H1 (cell line): ENCODE data around the gene AIFM3. TPM values are rescaled to one million over a fixed set of nuclear protein-coding genes. Genes with fewer than 3 reads are reported as not detected.

Experiments
- CTCF ChIA-PET: fragments of 300-600 bp; sonication (Branson Sonifier 250); formaldehyde crosslinking; loops from one replicate; lab custom pipeline; 2021; ENCODE audit not compliant: partially characterized antibody; lab: Charles Lee
- POLR2A ChIA-PET: fragments of 300-600 bp; sonication (Branson Sonifier 250); formaldehyde crosslinking; loops from one replicate; lab custom pipeline; 2021; ENCODE audit warnings: inconsistent platforms; ENCODE audit not compliant: partially characterized antibody; lab: Charles Lee
- DNase-seq, 2 experiments: peaks; one replicate each; pipeline versions ENCODE4 v3.0.0 to v3.0.0-alpha.2; 2010 to 2022; ENCODE audit warnings: low spot score in 2 of 2, low read depth in 1 of 2, mixed read lengths in 1 of 2
- FAIRE-seq: peaks from 2 replicates; lab custom pipeline; 2011; peaks lifted over from hg19 to GRCh38; lab: Jason Lieb, UNC
- H2AFZ ChIP-seq: 2 replicates; pipeline ENCODE4 v1.8.1; 2012; ENCODE audit warnings: low read length, inconsistent platforms
- H2AK5ac ChIP-seq: 2 replicates; pipeline ENCODE4 v1.6.1; 2013; ENCODE audit warnings: low read depth, low read length
- H2BK120ac ChIP-seq: replicated peaks from 2 replicates; pipeline ENCODE3; 2013; ENCODE audit warnings: low read depth, low read length, inconsistent platforms
- H2BK12ac ChIP-seq: 2 replicates; pipeline ENCODE4 v1.6.1; 2013; ENCODE audit warnings: low read depth, low read length
- H2BK15ac ChIP-seq: 2 replicates; pipeline ENCODE4 v1.6.1; 2013; ENCODE audit warnings: low read length
- H2BK20ac ChIP-seq: 2 replicates; pipeline ENCODE4 v1.6.1; 2013; ENCODE audit warnings: low read length
- H2BK5ac ChIP-seq: 2 replicates; pipeline ENCODE4 v1.6.1; 2013; ENCODE audit warnings: low read depth, low read length
- H3K14ac ChIP-seq: 2 replicates; pipeline ENCODE4 v1.6.1; 2013; ENCODE audit warnings: inconsistent platforms; ENCODE audit not compliant: insufficient read length
- H3K18ac ChIP-seq: 2 replicates; pipeline ENCODE4 v1.6.1; 2013; ENCODE audit warnings: low read length; ENCODE audit errors: extremely low read depth
- H3K23ac ChIP-seq: 2 replicates; pipeline ENCODE4 v1.6.1; 2013; ENCODE audit warnings: inconsistent platforms; ENCODE audit not compliant: insufficient read length
- H3K23me2 ChIP-seq: 2 replicates; pipeline ENCODE4 v1.6.1; 2013; ENCODE audit warnings: low read depth, low read length
- H3K27ac ChIP-seq: 2 replicates; pipeline ENCODE4 v1.6.1; 2011; ENCODE audit warnings: low read depth, low read length, inconsistent platforms
- H3K27me3 ChIP-seq, 4 experiments: replicated peaks in 1 of 4; 1 replicate in 1 of 4; 2 replicates in 3 of 4; pipeline versions ENCODE4 v1.6.1 to v1.8.1; 2011 to 2013; ENCODE audit warnings: low read length in 3 of 4, mild to moderate bottlenecking in 3 of 4, inconsistent platforms in 2 of 4, mixed read lengths in 2 of 4, moderate library complexity in 1 of 4; ENCODE audit not compliant: control insufficient read depth in 3 of 4, insufficient read depth in 3 of 4; ENCODE audit errors: extremely low read depth in 1 of 4
- H3K36me3 ChIP-seq, 4 experiments: 2 replicates each; pipeline versions ENCODE4 v1.6.1 to v1.8.1; 2011 to 2013; ENCODE audit warnings: mild to moderate bottlenecking in 4 of 4, low read length in 3 of 4, moderate library complexity in 2 of 4, control low read depth in 1 of 4, inconsistent platforms in 1 of 4; ENCODE audit not compliant: insufficient read depth in 4 of 4, control insufficient read depth in 2 of 4
- H3K4ac ChIP-seq: replicated peaks from 2 replicates; pipeline ENCODE3; 2013; ENCODE audit warnings: low read length, low read depth, mixed read lengths, inconsistent platforms; ENCODE audit not compliant: insufficient read length
- H3K4me1 ChIP-seq, 4 experiments: replicated peaks in 1 of 4; 1 replicate in 1 of 4; 2 replicates in 3 of 4; pipeline versions ENCODE4 v1.6.1 to v1.8.1; 2011 to 2013; ENCODE audit warnings: low read length in 3 of 4, inconsistent platforms in 2 of 4, mixed read lengths in 1 of 4; ENCODE audit not compliant: insufficient read depth in 4 of 4, control insufficient read depth in 3 of 4
- H3K4me2 ChIP-seq, 2 experiments: 2 replicates each; pipeline versions ENCODE4 v1.6.1 to v1.8.1; 2011 to 2013; ENCODE audit warnings: low read depth in 2 of 2, low read length in 2 of 2, control low read depth in 1 of 2, inconsistent platforms in 1 of 2, mild to moderate bottlenecking in 1 of 2; ENCODE audit not compliant: insufficient read depth in 1 of 2
- H3K4me3 ChIP-seq, 4 experiments: fragments of 200-600, 300-600 bp in 1 of 4; sonication (generic), shearing (Covaris generic), sonication (Bioruptor Twin) in 1 of 4; 2 replicates each; pipeline versions ENCODE4 v1.5.1 to v1.8.1; 2011 to 2016; ENCODE audit warnings: low read length in 4 of 4, low read depth in 3 of 4, control low read depth in 2 of 4, inconsistent platforms in 2 of 4, mild to moderate bottlenecking in 2 of 4, mixed read lengths in 1 of 4, moderate library complexity in 1 of 4; ENCODE audit not compliant: insufficient read depth in 2 of 4; ENCODE audit errors: extremely low read depth in 1 of 4
- H3K56ac ChIP-seq: replicated peaks from 2 replicates; pipeline ENCODE3; 2013; ENCODE audit warnings: low read depth, mild to moderate bottlenecking, mixed read lengths, low read length, inconsistent platforms; ENCODE audit not compliant: insufficient read length
- H3K79me1 ChIP-seq: 2 replicates; pipeline ENCODE4 v1.6.1; 2013; ENCODE audit warnings: low read depth, low read length, control low read depth
- H3K79me2 ChIP-seq, 2 experiments: 2 replicates each; pipeline versions ENCODE4 v1.6.1 to v1.8.1; 2012 to 2013; ENCODE audit warnings: low read length in 2 of 2, mild to moderate bottlenecking in 2 of 2, inconsistent platforms in 1 of 2; ENCODE audit not compliant: insufficient read depth in 2 of 2, control insufficient read depth in 1 of 2
- H3K9ac ChIP-seq, 4 experiments: replicated peaks in 1 of 4; 1 replicate in 1 of 4; 2 replicates in 3 of 4; pipeline versions ENCODE4 v1.6.1 to v1.8.1; 2011 to 2013; ENCODE audit warnings: low read depth in 3 of 4, low read length in 3 of 4, control low read depth in 2 of 4, mild to moderate bottlenecking in 2 of 4, moderate library complexity in 2 of 4, inconsistent platforms in 1 of 4; ENCODE audit errors: extremely low read depth in 1 of 4
- H3K9me3 ChIP-seq, 2 experiments: 2 replicates each; pipeline versions ENCODE4 v1.6.1 to v1.8.1; 2012 to 2013; ENCODE audit warnings: mild to moderate bottlenecking in 2 of 2, moderate library complexity in 2 of 2, control low read depth in 1 of 2, inconsistent platforms in 1 of 2, low read depth in 1 of 2, low read length in 1 of 2, mixed read lengths in 1 of 2; ENCODE audit not compliant: insufficient read depth in 2 of 2
- H4K20me1 ChIP-seq, 2 experiments: replicated peaks in 1 of 2; 2 replicates each; pipeline versions ENCODE3 to v1.8.1; 2011 to 2013; ENCODE audit warnings: inconsistent platforms in 2 of 2, low read length in 2 of 2, mild to moderate bottlenecking in 1 of 2; ENCODE audit not compliant: insufficient read depth in 2 of 2, control insufficient read depth in 1 of 2
- H4K5ac ChIP-seq: 2 replicates; pipeline ENCODE4 v1.6.1; 2013; ENCODE audit warnings: low read length, low read depth, mixed read lengths, inconsistent platforms; ENCODE audit not compliant: insufficient read length
- H4K8ac ChIP-seq: 2 replicates; pipeline ENCODE4 v1.8.0; 2013; ENCODE audit warnings: mild to moderate bottlenecking, moderate library complexity, low read length, inconsistent platforms; ENCODE audit not compliant: insufficient read depth; ENCODE audit errors: extremely low read depth
- H4K91ac ChIP-seq: replicated peaks from 2 replicates; pipeline ENCODE3; 2013; ENCODE audit warnings: low read length, mixed read lengths, inconsistent platforms; ENCODE audit not compliant: insufficient read length
- CREB1 ChIP-seq: IDR thresholded peaks from 2 replicates; pipeline ENCODE4 v1.6.1; 2012; ENCODE audit warnings: inconsistent platforms
- HDAC6 ChIP-seq: IDR thresholded peaks from one replicate; pipeline ENCODE4 v1.7.1; 2012; ENCODE audit warnings: low read depth, mild to moderate bottlenecking, inconsistent platforms, low read length, moderate library complexity
- KDM1A ChIP-seq: fragments of 200-600, 300-600 bp; sonication (generic); IDR thresholded peaks from 2 replicates; pipeline ENCODE4 v1.7.1; 2016; ENCODE audit warnings: mild to moderate bottlenecking, low read length, borderline replicate concordance
- KDM4A ChIP-seq: IDR thresholded peaks from one replicate; pipeline ENCODE4 v1.7.1; 2012; ENCODE audit warnings: low read depth, mild to moderate bottlenecking, moderate library complexity, low read length, inconsistent platforms; ENCODE audit not compliant: severe bottlenecking
- MAFK ChIP-seq: IDR thresholded peaks from 2 replicates; pipeline ENCODE4 v1.6.1; 2012; ENCODE audit warnings: low read depth, mild to moderate bottlenecking, improper control_type of control experiment, low read length
- NANOG ChIP-seq: IDR thresholded peaks from 2 replicates; pipeline ENCODE4 v1.6.1; 2011; ENCODE audit warnings: low read length, low read depth, mild to moderate bottlenecking, inconsistent platforms; ENCODE audit not compliant: insufficient read depth, poor library complexity, severe bottlenecking
- RBBP5 ChIP-seq: IDR thresholded peaks from 2 replicates; pipeline ENCODE4 v1.7.1; 2012; ENCODE audit warnings: low read depth, mild to moderate bottlenecking, inconsistent platforms, low read length, moderate library complexity, borderline replicate concordance
- SP2 ChIP-seq: IDR thresholded peaks from 2 replicates; pipeline ENCODE4 v1.6.1; 2012; ENCODE audit warnings: mild to moderate bottlenecking, low read length, inconsistent platforms
- TAF1 ChIP-seq: IDR thresholded peaks from 2 replicates; pipeline ENCODE4 v1.6.1; 2011; ENCODE audit warnings: mild to moderate bottlenecking, low read depth, low read length
- TCF12 ChIP-seq: IDR thresholded peaks from 2 replicates; pipeline ENCODE4 v1.6.1; 2011; ENCODE audit warnings: low read depth, mild to moderate bottlenecking, low read length
- WGBS, 2 experiments: shearing (Covaris generic) in 1 of 2; methylation state at CpG; one replicate each; pipeline versions ENCODE4 v1.1.6 to v1.1.7; 2013 to 2015; ENCODE audit warnings: low lambda C conversion rate in 2 of 2, mixed read lengths in 2 of 2, inconsistent platforms in 1 of 2, low coverage in 1 of 2, missing lambda C conversion rate in 1 of 2; ENCODE audit not compliant: insufficient replicate concordance in 2 of 2, insufficient coverage in 1 of 2, insufficient read length in 1 of 2; ENCODE audit errors: extremely low coverage in 1 of 2, missing lambda C conversion rate in 1 of 2; 5-methylcytosine and 5-hydroxymethylcytosine counted together
- polyA plus RNA-seq, 7 experiments: library from polyadenylated mRNA; depleted of rRNA in 3 of 7; stranded (reverse) in 5 of 7; unstranded in 2 of 7; fragments of >200 nt in 5 of 7; fragments of 200-250 nt in 2 of 7; gene quantifications; 1 replicate in 5 of 7; 2 replicates in 1 of 7; 4 replicates in 1 of 7; pipeline versions ENCODE4 v1.2.1 to v1.2.3, GENCODE V29; 2011 to 2013; ENCODE audit warnings: missing spikeins in 2 of 7, mixed read lengths in 2 of 7
- total RNA-seq: library from RNA; stranded (reverse); fragmentation: NEBNext Ultra II Directional; extraction: Animal tissue kit (Norgen Biotek cat#: 25700); gene quantifications from 2 replicates; pipeline ENCODE4 v1.2.1, GENCODE V29; 2021

The AIFM3 gene
- total and polyA plus RNA-seq, 2 of the 8 experiments (the other 6 are each of a cell fraction or from before 2014, with no cell fraction given) = 0.86 to 1.4 TPM

DNA sequence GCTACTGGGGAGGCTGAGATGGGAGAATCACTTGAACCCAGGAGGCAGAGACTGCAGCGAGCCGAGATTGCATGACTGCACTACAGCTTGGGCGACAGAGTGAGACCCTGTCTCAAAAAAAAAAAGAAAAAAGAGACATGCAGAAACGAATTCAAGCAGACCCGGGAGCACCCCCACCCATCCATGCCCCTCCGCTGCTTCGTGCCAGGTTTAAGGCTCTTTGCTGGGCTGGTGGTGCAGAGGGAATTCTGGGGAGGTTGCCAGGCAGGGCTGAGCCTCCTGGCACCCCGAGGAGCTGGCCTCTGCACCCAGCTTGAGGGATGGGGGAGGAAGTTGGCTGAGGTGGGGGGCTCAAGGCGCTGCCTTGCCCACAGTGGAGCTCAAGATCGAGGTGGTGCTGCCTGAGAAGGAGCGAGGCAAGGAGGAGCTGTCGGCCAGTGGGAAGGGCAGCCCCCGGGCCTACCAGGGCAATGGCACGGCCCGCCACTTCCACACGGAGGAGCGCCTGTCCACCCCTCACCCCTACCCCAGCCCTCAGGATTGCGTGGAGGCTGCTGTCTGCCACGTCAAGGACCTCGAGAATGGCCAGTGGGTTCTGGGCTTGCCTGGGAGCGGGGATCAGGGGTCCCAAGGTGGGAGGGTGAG is 6.0 kb downstream of the AIFM3 start:
- Histone ChIP-seq H3K79me1 (no peaks in the 10 kb centered on the region), H3K27ac (no peak overlapping the region), H2BK120ac (no peak overlapping the region), H4K8ac (no peak overlapping the region), H3K27me3 (peaks cover 0 to 27% (median 10%) of the 10 kb centered on the region in 4 experiments; a peak in 5 of 7 replicates), H2BK20ac (no peak overlapping the region), H3K36me3 (no peaks in the 10 kb centered on the region), H3K9ac (no peak overlapping the region), H3K23me2 (no peaks in the 10 kb centered on the region), H2BK5ac (no peak overlapping the region), H3K4me3 (no peak overlapping the region), H2AK5ac (no peak overlapping the region), H3K23ac (no peak overlapping the region), H3K4me1 (peaks cover 0 to 11% (median 5%) of the 10 kb centered on the region in 4 experiments; a peak in 5 of 7 replicates), H3K18ac (no peak overlapping the region), H4K5ac (no peak overlapping the region), H4K20me1 (peaks cover 1 to 2% of the 10 kb centered on the region in 2 experiments), H3K56ac (no peak overlapping the region), H3K14ac (no peak overlapping the region), H2BK15ac (no peak overlapping the region), H4K91ac (no peak overlapping the region), H2BK12ac (no peak overlapping the region), H3K4me2 (no peak overlapping the region), H2AFZ (no peak overlapping the region), H3K79me2 (no peaks in the 10 kb centered on the region), H3K4ac (no peak overlapping the region), H3K9me3 (peaks cover 3 to 6% of the 10 kb centered on the region in 2 experiments; a peak in 2 of 4 replicates)
- FAIRE-seq (no peak), DNase-seq (no peak)
- POLR2A ChIA-PET = interaction anchor here (2.3 kb wide), 1 partner anchor 9 kb away, joined by 11 read pairs; the partner anchor contains the start of gene LZTR1
- CTCF ChIA-PET = interaction anchor here (0.8 to 10.9 kb wide), 6 partner anchors 9 to 30 kb away, joined by 3 to 115 read pairs (median 4); partner anchors contain the start of genes LZTR1 and THAP7
- WGBS, 2 experiments = 92% methylated on average over 10 of the region's 21 CpGs; no CpG with 5 or more reads in 1 of the 2 experiments
- TF ChIP-seq RBBP5 (no peak), HDAC6 (no peak), CREB1 (no peak), KDM4A (no peak), TCF12 (no peak), NANOG (no peak), SP2 (no peak), MAFK (no peak), TAF1 (no peak), KDM1A (no peak)
